WTC11 (cell line): ENCODE measurements around the gene NOD1.

ENCODE experiments used
- ATF2 ChIP-seq: sonication (generic); formaldehyde crosslinking; IDR thresholded peaks from 2 replicates; pipeline ENCODE4 v1.8.1; 2022; ENCODE audit warnings: low read depth, missing genetic modification reagents, borderline replicate concordance
- CREB1 ChIP-seq: sonication (generic); formaldehyde crosslinking; IDR thresholded peaks from 2 replicates; pipeline ENCODE4 v1.8.0; 2023; ENCODE audit warnings: mild to moderate bottlenecking, missing genetic modification reagents
- E2F1 ChIP-seq: sonication (generic); formaldehyde crosslinking; IDR thresholded peaks from 2 replicates; pipeline ENCODE4 v1.8.0; 2022; ENCODE audit warnings: mild to moderate bottlenecking, missing genetic modification reagents
- FOXK1 ChIP-seq: sonication (generic); formaldehyde crosslinking; IDR thresholded peaks from 2 replicates; pipeline ENCODE4 v1.8.0; 2022; ENCODE audit warnings: mild to moderate bottlenecking, moderate library complexity, missing genetic modification reagents
- GABPB1 ChIP-seq: sonication (generic); formaldehyde crosslinking; IDR thresholded peaks from 2 replicates; pipeline ENCODE4 v1.8.1; 2023; ENCODE audit warnings: mild to moderate bottlenecking, missing genetic modification reagents
- NR1H2 ChIP-seq: sonication (generic); formaldehyde crosslinking; IDR thresholded peaks from 2 replicates; pipeline ENCODE4 v1.9.0; 2021; ENCODE audit warnings: mild to moderate bottlenecking, moderate library complexity, missing genetic modification reagents
- ZNF423 ChIP-seq: fragments of 250-450 bp; sonication (Bioruptor Pico); IDR thresholded peaks from 2 replicates; pipeline ENCODE4 v2.1.2; 2022; ENCODE audit warnings: mild to moderate bottlenecking, moderate library complexity
- TF ChIP-seq, protein P1 (sequence below): sonication (generic); formaldehyde crosslinking; IDR thresholded peaks from 2 replicates; pipeline ENCODE4 v1.8.1; 2023; ENCODE audit warnings: mild to moderate bottlenecking, moderate library complexity, missing genetic modification reagents
- TF ChIP-seq, protein P2 (sequence below): fragments of 200-600 bp; IDR thresholded peaks from 2 replicates; pipeline ENCODE4 v1.8.0; 2022; ENCODE audit warnings: antibody characterized with exemption
- TF ChIP-seq, protein P3 (sequence below): sonication (generic); formaldehyde crosslinking; IDR thresholded peaks from 2 replicates; pipeline ENCODE4 v1.8.1; 2023; ENCODE audit warnings: mild to moderate bottlenecking, missing genetic modification reagents, moderate library complexity

DNA sequence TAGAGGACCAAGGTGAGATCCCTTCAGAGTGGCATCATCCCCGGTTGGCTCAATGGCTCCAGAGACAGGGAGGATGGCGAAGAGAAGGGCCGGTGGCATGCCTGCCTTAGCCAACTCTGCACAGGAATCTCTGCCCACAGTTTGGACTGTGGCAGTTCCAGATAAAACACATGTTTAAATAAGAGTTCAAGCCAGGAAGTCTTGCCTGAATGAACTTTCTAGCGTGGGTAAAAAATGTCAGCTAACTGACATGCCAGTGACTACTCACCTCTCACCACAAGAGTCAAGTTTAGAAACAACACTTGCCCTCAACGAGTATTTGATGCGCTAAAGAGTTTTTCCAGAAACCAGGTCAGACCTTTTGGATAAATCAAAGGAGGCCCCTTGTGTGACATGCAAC is 3.0 kb downstream of the NOD1 start:
- no peak for TF ChIP-seq CREB1 (CRISPR knock-in tag)
- TF ChIP-seq, protein P1, sequence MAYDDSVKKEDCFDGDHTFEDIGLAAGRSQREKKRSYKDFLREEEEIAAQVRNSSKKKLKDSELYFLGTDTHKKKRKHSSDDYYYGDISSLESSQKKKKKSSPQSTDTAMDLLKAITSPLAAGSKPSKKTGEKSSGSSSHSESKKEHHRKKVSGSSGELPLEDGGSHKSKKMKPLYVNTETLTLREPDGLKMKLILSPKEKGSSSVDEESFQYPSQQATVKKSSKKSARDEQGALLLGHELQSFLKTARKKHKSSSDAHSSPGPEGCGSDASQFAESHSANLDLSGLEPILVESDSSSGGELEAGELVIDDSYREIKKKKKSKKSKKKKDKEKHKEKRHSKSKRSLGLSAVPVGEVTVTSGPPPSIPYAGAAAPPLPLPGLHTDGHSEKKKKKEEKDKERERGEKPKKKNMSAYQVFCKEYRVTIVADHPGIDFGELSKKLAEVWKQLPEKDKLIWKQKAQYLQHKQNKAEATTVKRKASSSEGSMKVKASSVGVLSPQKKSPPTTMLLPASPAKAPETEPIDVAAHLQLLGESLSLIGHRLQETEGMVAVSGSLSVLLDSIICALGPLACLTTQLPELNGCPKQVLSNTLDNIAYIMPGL = no peak
- TF ChIP-seq, protein P2, sequence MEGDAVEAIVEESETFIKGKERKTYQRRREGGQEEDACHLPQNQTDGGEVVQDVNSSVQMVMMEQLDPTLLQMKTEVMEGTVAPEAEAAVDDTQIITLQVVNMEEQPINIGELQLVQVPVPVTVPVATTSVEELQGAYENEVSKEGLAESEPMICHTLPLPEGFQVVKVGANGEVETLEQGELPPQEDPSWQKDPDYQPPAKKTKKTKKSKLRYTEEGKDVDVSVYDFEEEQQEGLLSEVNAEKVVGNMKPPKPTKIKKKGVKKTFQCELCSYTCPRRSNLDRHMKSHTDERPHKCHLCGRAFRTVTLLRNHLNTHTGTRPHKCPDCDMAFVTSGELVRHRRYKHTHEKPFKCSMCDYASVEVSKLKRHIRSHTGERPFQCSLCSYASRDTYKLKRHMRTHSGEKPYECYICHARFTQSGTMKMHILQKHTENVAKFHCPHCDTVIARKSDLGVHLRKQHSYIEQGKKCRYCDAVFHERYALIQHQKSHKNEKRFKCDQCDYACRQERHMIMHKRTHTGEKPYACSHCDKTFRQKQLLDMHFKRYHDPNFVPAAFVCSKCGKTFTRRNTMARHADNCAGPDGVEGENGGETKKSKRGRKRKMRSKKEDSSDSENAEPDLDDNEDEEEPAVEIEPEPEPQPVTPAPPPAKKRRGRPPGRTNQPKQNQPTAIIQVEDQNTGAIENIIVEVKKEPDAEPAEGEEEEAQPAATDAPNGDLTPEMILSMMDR = no peak
- no peak for TF ChIP-seq NR1H2 (CRISPR knock-in tag)
- no peak for TF ChIP-seq ZNF423 (CRISPR knock-in tag)
- TF ChIP-seq GABPB1 (CRISPR knock-in tag) = no peak
- TF ChIP-seq ATF2 = no peak
- TF ChIP-seq, protein P3, sequence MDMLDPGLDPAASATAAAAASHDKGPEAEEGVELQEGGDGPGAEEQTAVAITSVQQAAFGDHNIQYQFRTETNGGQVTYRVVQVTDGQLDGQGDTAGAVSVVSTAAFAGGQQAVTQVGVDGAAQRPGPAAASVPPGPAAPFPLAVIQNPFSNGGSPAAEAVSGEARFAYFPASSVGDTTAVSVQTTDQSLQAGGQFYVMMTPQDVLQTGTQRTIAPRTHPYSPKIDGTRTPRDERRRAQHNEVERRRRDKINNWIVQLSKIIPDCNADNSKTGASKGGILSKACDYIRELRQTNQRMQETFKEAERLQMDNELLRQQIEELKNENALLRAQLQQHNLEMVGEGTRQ (CRISPR knock-in tag) = no peak
- no peak for TF ChIP-seq E2F1 (CRISPR knock-in tag)
- TF ChIP-seq FOXK1 (CRISPR knock-in tag) = no peak
